ENCODE data around the gene KDM4F. TPM values are rescaled to one million over a fixed set of nuclear protein-coding genes. Genes with fewer than 3 reads are reported as not detected.

Gene KDM4F
- total and polyA plus RNA-seq, 11 donors: not detected

- H3K9me3 ChIP-seq: no peaks in the 10 kb centered on the region
- TF ChIP-seq POLR2A (IDR thresholded peaks at IDR 0.05): peak in 1 of 2 donors; percentile 73
- peak in 3 of 12 donors; percentile 10 to 29 (median 10) for TF ChIP-seq CTCF (IDR thresholded peaks at IDR 0.05)
These were observed 40.7 kb downstream of the KDM4F start, which contains the start of gene ENDOD1 for GRCh38 chr11:95089620-95090542. TSS of gene ENDOD1 (plus strand) at chr11:95089846. CDS start at chr11:95089928, 82 bp downstream.

GRCh38 chr11:95091663-95092180 is 42.5 kb downstream of the KDM4F start:
- H3K36me3 ChIP-seq: no peaks in the 10 kb centered on the region
- ATAC-seq (no peak), DNase-seq (no peak)
- H3K4me1 ChIP-seq: peaks cover 0 to 54% (median 28%) of the 10 kb centered on the region in 12 donors
- intact Hi-C loops (cut with DNase I): loop anchor here in 2 of 10 donors (5.0 kb wide), 1 partner anchor 56 kb away; no protein-coding TSS in a partner anchor
- no peak for TF ChIP-seq POLR2A (IDR thresholded peaks at IDR 0.05)
- TF ChIP-seq CTCF (IDR thresholded peaks at IDR 0.05): no peak
- no peaks in the 10 kb centered on the region for H3K9me3 ChIP-seq
- H3K27ac ChIP-seq: no peak overlapping the region
- H3K4me3 ChIP-seq: peak overlapping the region in 4 of 12 donors; percentile 77 to 96 (median 90)
- no peaks in the 10 kb centered on the region for H3K27me3 ChIP-seq

More at GRCh38 chr11:95089620-95090542, 40.7 kb downstream of the KDM4F start, which contains the start of gene ENDOD1:
- no peaks in the 10 kb centered on the region for H3K27me3 ChIP-seq
- DNase-seq: peak; percentile 88 to 94 (median 88)
- no peaks in the 10 kb centered on the region for H3K36me3 ChIP-seq
- peak within 1 kb of the TSS; percentile 77 to 96 (median 92) for H3K4me3 ChIP-seq
- 0 to 1% (median 0%) methylated on average over 48 to 106 of the region's 106 CpGs for WGBS, 4 donors
- peaks cover 0 to 40% (median 22%) of the 10 kb centered on the region in 12 donors for H3K4me1 ChIP-seq
- peak; percentile 94 to 99 (median 97) for ATAC-seq
- peak within 1 kb of the TSS; percentile 63 to 98 (median 93) for H3K27ac ChIP-seq
- intact Hi-C loops (cut with DNase I): loop anchor here in 6 of 10 donors (1.0 to 10.0 kb wide), 8 partner anchors 15 to 675 kb away; no protein-coding TSS in a partner anchor

- intact Hi-C loops (cut with DNase I): loop anchor here in 2 of 10 donors (5.0 kb wide), 1 partner anchor 55 kb away; no protein-coding TSS in a partner anchor
- no peak for ATAC-seq
- Histone ChIP-seq H3K27me3 (no peaks in the 10 kb centered on the region), H3K36me3 (no peaks in the 10 kb centered on the region), H3K4me1 (peaks cover 0 to 60% (median 28%) of the 10 kb centered on the region in 12 donors), H3K9me3 (no peaks in the 10 kb centered on the region), H3K27ac (peak overlapping the region in 1 of 12 donors; percentile 23), H3K4me3 (no peak overlapping the region)
- DNase-seq: no peak
- TF ChIP-seq CTCF (IDR thresholded peaks at IDR 0.05) (peak in 9 of 12 donors; percentile 7 to 49 (median 30)), POLR2A (IDR thresholded peaks at IDR 0.05) (no peak)
- 52 to 58% (median 54%) methylated on average over 5 of the region's 5 CpGs for WGBS, 4 donors
These were observed 43.5 kb downstream of the KDM4F start for GRCh38 chr11:95092549-95093324.
